ENCODE measurements around the gene MOSMO. TPM values are rescaled to one million over a fixed set of nuclear protein-coding genes. Genes with fewer than 3 reads are reported as not detected.

Gene MOSMO
- total and polyA plus RNA-seq, 4 donors, result 3.9 to 13.6 (median 4.5) TPM

- no peaks in the 10 kb centered on the region for H3K4me1 ChIP-seq (ENCODE audit: control insufficient read depth in 4 of 4, insufficient read depth in 4 of 4, low read length in 3 of 4)
- 94% methylated on average over 2 of the region's 2 CpGs for WGBS
- peaks cover 3 to 20% (median 19%) of the 10 kb centered on the region in 4 donors for H3K36me3 ChIP-seq (ENCODE audit: control insufficient read depth in 4 of 4, insufficient read depth in 3 of 4, low read depth in 1 of 4, low read length in 3 of 4)
- DNase-seq (ENCODE audit: low spot score), result no peak
- no peak overlapping the region for H3K27ac ChIP-seq (ENCODE audit: low read depth in 1 of 2, low read length in 2 of 2)
- no peak for TF ChIP-seq ATF3 (IDR thresholded peaks at IDR 0.05)
- TF ChIP-seq RAD21 (IDR thresholded peaks at IDR 0.05), result no peak
- TF ChIP-seq TAF1 (conservative IDR thresholded peaks at IDR 0.05), result no peak
- TF ChIP-seq RXRA (IDR thresholded peaks at IDR 0.05), result no peak
- no peak for TF ChIP-seq SP1 (IDR thresholded peaks at IDR 0.05)
- TF ChIP-seq CTCF (IDR thresholded peaks at IDR 0.05; ENCODE audit: low read depth, low read length, missing input control), result no peak
- no peak for TF ChIP-seq MAX (IDR thresholded peaks at IDR 0.05)
- H3K27me3 ChIP-seq (ENCODE audit: control insufficient read depth in 4 of 4, insufficient read depth in 4 of 4, low read length in 3 of 4), result no peaks in the 10 kb centered on the region
- H3K4me3 ChIP-seq (ENCODE audit: low read depth in 1 of 3, low read length in 3 of 3), result no peak overlapping the region
- no peak overlapping the region for H3K9ac ChIP-seq (ENCODE audit: low read depth in 1 of 2, low read length in 2 of 2)
- H3K9me3 ChIP-seq (ENCODE audit: control insufficient read depth in 4 of 4, low read length in 3 of 4), result no peaks in the 10 kb centered on the region
Measured at GRCh38 chr16:21987498-21987897, 20.4 kb upstream of the MOSMO start.

- Histone ChIP-seq H3K4me1 (ENCODE audit: control insufficient read depth in 4 of 4, insufficient read depth in 4 of 4, low read length in 3 of 4) (no peaks in the 10 kb centered on the region), H3K27me3 (ENCODE audit: control insufficient read depth in 4 of 4, insufficient read depth in 4 of 4, low read length in 3 of 4) (no peaks in the 10 kb centered on the region), H3K27ac (ENCODE audit: low read depth in 1 of 2, low read length in 2 of 2) (no peak overlapping the region), H3K4me3 (ENCODE audit: low read depth in 1 of 3, low read length in 3 of 3) (no peak overlapping the region), H3K36me3 (ENCODE audit: control insufficient read depth in 4 of 4, insufficient read depth in 3 of 4, low read depth in 1 of 4, low read length in 3 of 4) (peaks cover 0 to 9% (median 6%) of the 10 kb centered on the region in 4 donors), H3K9ac (ENCODE audit: low read depth in 1 of 2, low read length in 2 of 2) (no peak overlapping the region), H3K9me3 (ENCODE audit: control insufficient read depth in 4 of 4, low read length in 3 of 4) (no peaks in the 10 kb centered on the region)
- 81% methylated on average over 5 of the region's 5 CpGs for WGBS
- DNase-seq (ENCODE audit: low spot score), result no peak
- TF ChIP-seq ATF3 (IDR thresholded peaks at IDR 0.05), result no peak
- no peak for TF ChIP-seq EGR1 (IDR thresholded peaks at IDR 0.05; ENCODE audit: low read depth in 2 of 2)
- TF ChIP-seq TAF1 (conservative IDR thresholded peaks at IDR 0.05), result no peak
- TF ChIP-seq FOXA2 (IDR thresholded peaks at IDR 0.05), result no peak
- TF ChIP-seq HNF4A (conservative IDR thresholded peaks at IDR 0.05), result no peak
- TF ChIP-seq HNF4G (IDR thresholded peaks at IDR 0.05), result no peak
- TF ChIP-seq YY1 (IDR thresholded peaks at IDR 0.05), result no peak
- no peak for TF ChIP-seq FOXA1 (IDR thresholded peaks at IDR 0.05)
- no peak for TF ChIP-seq ZBTB33 (IDR thresholded peaks at IDR 0.05)
- no peak for TF ChIP-seq RAD21 (IDR thresholded peaks at IDR 0.05)
- TF ChIP-seq JUND (IDR thresholded peaks at IDR 0.05), result no peak
- no peak for TF ChIP-seq GABPA (IDR thresholded peaks at IDR 0.05 in 1 of 2, conservative IDR thresholded peaks at IDR 0.05 in 1 of 2)
- no peak for TF ChIP-seq SP1 (IDR thresholded peaks at IDR 0.05)
- TF ChIP-seq CTCF (IDR thresholded peaks at IDR 0.05; ENCODE audit: low read depth, low read length, missing input control), result no peak
- no peak for TF ChIP-seq MAX (IDR thresholded peaks at IDR 0.05)
- no peak for TF ChIP-seq NR2F2 (IDR thresholded peaks at IDR 0.05)
- no peak for TF ChIP-seq RXRA (IDR thresholded peaks at IDR 0.05)
- TF ChIP-seq REST (IDR thresholded peaks at IDR 0.05), result no peak
Measured at GRCh38 chr16:21989133-21989532, 18.8 kb upstream of the MOSMO start.

Measured in liver (tissue), 9 donors.